Cerebellar nuclear complex (tissue), 1 donor: ENCODE data around the gene ATP5PO.
A peak's percentile ranks its signal among the peaks of the same experiment; 100 is the strongest.
"Not testable (repeated sequence)": the region's sequence is repeated elsewhere in the genome, so short reads cannot be mapped to it uniquely, and the experiment has no call there.

ENCODE experiments used
- DNase-seq, 2 experiments: peaks; one replicate each; lab custom pipeline; 2025; lab: John Stamatoyannopoulos, UW

ATP5PO gene

DNA sequence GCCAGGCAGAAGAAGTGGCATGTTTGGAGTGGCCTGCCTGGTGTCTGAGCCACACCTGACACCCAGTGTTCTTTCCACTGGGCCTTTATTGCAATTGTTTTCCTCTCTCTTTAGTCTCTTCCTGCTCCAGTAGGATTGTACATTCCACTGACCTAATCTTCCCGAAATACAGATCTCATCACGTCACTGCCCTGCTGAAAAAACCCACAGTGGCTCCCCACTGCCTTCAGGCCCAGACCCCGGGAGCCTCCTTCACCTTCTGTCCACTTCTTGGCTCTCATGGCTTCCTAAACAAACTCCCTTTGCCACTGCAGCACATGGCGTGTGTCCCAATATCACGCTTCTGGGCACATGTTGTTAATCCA lies 25.3 kb upstream of the ATP5PO start:
- DNase-seq = no peak

- DNase-seq = no peak
These were observed 24.7 kb upstream of the ATP5PO start for GRCh38 chr21:33940164-33940880.

DNA sequence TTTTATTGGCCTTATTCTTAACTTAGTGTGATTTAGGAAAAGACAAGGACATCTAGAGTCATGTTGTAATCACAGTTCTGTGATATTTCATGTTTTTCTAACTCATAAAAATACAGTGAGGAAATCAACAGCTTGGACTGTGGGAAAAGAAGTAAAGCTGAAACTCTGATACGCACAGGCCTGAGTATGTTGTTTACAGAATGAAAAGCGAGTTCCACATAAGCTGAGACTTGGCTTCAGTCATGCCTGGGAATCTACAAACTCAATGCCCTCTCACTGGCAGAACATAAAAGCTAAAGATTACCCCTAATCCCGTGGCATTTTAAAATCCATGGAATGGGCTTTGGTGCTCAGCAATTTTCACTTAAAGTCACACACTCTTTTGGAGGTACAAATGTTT lies 23.6 kb upstream of the ATP5PO start:
- DNase-seq = no peak

- no peak for DNase-seq
These were observed 22.8 kb upstream of the ATP5PO start for GRCh38 chr21:33938381-33938780.

GRCh38 chr21:33937931-33938339 lies 22.3 kb upstream of the ATP5PO start:
- DNase-seq = no peak

DNA sequence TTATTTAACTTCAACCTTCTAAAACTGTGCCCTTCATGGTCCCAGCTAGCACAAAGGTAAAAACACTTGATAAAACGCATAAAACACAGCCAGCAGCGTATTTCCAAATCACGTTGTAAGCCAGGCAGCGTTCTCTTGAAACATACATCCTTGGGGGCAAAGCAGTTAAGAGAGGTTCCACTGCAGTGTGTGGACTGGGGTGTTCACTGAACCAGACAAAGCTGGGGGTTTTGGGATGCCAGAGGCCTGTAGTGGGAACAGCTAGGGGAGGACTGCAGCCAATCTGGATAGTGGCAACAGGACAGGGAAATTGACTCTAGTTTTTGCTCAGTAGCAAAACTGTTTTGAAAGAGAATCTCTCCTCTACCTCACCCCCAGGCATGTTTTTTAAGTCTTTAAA lies 21.5 kb upstream of the ATP5PO start:
- no peak for DNase-seq

DNA sequence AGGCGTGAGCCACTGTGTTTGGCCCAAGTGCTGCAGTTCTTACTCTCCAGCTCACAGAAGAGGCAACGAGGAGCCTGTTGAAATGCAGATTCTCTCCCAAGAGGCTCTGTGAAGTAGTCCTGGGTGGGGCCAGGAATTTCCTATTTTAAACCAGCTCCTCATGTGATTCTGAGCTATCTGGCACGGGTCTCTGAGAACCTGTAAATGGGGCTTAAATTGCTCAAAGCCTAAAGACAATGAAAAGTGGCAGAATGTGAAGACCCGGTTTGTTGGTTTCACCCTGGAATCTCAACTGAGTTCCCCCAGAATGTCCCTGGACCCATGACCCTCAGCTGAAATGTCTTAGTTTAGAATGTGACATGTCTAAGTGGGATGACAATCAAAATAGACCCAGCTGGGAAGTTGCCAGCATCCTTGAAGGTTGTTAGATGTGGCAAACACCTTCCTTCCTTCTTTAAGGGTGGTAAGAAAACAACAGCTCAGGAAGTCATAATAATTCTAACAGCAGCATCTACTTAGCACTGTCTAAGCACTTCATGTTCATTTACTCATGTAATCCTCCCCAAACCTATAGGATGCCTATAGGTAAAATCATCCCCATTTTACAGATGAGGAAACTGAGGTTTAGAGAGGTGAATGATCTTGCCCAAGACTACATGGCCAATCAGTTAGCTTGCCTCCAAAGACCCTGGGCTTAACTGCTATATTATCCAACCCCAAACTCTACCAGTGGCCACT lies 20.9 kb upstream of the ATP5PO start:
- DNase-seq = no peak

DNA sequence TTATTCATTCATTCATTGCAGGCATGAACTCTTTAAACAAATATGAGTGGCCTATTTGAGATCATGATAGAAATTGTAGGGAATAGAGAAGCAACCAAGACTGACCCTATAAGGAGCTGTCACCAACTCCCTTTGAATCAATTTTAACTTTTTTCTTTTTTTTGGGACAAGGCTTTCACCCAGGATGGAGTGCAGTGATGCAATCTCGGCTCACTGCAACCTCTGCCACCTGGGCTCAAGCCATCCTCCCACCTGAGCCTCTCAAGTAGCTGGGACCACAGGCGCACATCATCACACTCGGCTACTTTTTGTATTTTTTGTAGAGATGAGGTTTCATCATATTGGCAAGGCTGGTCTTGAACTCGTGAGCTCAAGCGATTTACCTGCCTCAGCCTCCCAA lies 17.1 kb upstream of the ATP5PO start:
- no peak for DNase-seq

GRCh38 chr21:33931799-33932390 lies 16.3 kb upstream of the ATP5PO start:
- DNase-seq = no peak

DNA sequence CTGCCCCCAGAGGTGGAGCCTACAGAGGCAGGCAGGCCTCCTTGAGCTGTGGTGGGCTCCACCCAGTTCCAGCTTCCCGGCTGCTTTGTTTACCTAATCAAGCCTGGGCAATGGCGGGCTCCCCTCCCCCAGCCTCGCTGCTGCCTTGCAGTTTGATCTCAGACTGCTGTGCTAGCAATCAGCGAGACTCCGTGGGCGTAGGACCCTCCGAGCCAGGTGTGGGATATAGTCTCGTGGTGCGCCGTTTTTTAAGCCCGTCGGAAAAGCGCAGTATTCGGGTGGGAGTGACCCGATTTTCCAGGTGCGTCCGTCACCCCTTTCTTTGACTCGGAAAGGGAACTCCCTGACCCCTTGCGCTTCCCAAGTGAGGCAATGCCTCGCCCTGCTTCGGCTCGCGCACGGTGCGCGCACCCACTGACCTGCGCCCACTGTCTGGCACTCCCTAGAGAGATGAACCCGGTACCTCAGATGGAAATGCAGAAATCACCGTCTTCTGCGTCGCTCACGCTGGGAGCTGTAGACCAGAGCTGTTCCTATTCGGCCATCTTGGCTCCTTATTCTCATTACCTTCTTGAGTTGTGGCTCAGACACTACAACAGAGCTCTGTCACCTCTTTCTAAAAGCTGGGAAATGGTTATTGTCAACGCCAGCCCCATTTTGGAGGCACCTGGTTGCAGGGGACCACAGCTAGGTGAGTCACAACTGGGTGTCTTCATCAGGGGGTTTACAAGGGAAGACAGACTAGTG lies 15.6 kb upstream of the ATP5PO start:
- DNase-seq = not testable (repeated sequence)

- not testable (repeated sequence) for DNase-seq
These were observed 10.6 kb upstream of the ATP5PO start for GRCh38 chr21:33926248-33926647.

DNA sequence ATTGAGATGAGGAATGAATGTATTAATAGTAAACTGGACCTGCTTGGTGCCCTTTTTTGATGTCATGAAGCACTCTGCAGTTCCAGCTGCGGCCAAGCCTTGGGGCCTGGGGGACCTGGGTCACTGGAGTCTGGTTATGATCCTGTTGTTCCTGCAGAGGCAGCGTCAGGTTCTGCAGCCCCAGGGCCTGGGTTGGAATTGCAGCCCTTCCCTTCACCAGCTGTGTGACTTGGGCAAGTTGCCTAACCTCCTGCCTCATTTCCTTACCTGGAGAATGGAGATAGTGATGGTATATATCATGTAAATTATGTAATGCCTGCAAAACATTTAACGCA lies 9.1 kb upstream of the ATP5PO start:
- no peak for DNase-seq

DNA sequence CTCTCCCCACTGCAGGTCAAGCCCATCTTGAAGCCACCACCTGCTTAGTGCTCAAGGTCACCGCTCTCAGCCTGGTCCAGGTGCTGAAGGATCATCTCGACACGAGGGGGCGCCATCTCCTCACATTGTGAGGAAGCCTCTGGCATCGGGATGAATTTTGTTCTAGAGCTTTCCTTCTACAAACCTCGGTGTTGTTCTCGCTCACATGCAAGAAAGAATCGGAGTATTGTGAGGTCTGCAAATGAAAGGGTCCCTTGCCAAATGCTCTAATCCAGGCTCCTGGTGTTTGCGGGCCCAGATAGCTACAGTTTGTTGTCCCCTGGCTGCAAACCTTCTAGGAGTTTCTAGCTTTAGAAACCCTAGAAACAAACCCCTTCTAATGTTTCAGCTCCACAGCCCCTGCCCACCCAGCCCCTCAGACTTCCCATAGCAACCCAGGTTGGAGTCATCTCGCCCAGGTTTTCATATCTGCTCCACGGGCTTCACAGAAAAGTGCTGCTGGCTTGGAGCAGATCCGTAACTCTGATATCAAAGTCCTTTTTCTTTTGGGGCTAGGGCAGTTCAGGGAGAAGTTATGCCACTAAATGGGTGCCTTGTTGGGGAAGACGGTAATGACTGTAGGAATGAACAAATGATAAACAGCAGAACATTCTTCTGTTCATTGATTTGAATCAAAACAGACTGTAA lies 8.6 kb upstream of the ATP5PO start:
- peak in 1 of 2 experiments; percentile 67 for DNase-seq

- no peak for DNase-seq
These were observed 1.8 kb upstream of the ATP5PO start for GRCh38 chr21:33917421-33917820.

GRCh38 chr21:33916200-33916567 lies 580 bp upstream of the ATP5PO start:
- DNase-seq = no peak

DNA sequence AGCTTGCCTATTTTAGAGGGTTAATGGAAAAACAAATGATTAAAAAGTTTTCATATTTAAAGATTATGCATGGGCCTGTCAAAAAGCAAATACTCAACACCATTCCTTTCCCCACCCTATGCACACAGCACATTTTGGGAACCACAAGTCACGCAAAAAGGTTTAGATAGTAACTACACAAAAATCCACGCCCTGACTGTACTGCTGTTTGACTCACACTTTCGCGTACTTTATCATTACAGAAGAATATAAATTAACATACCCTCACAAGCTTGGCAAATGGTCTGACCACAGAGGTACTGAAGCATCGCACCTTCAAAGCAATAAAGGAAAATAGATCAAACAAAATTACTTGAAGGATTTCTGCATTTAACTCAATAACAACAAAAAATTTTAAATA lies 1.4 kb downstream of the ATP5PO start:
- no peak for DNase-seq

- DNase-seq = no peak
These were observed 5.8 kb downstream of the ATP5PO start for GRCh38 chr21:33909756-33910155.

DNA sequence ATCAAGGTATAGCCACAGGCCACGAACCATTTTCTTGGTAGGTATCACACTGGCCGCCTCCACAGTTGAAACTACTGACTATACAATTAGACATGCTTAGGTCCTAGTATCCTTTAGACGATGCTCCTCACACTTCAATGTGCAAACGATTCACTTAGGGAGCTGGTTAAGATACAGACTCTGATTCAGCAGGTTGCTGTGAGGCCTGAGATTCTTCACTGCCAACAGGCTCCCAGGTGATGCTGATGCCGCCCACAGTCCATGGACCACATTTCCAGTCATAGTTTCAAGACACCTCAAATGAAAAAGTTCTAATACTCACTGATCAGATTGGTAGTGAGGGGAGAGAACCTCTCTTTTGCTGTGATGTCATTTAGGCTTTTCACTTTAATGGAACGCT lies 6.8 kb downstream of the ATP5PO start:
- DNase-seq = no peak

GRCh38 chr21:33904041-33904440 lies 11.6 kb downstream of the ATP5PO start:
- no peak for DNase-seq

- no peak for DNase-seq
These were observed 13.3 kb downstream of the ATP5PO start for GRCh38 chr21:33902349-33902748.

DNA sequence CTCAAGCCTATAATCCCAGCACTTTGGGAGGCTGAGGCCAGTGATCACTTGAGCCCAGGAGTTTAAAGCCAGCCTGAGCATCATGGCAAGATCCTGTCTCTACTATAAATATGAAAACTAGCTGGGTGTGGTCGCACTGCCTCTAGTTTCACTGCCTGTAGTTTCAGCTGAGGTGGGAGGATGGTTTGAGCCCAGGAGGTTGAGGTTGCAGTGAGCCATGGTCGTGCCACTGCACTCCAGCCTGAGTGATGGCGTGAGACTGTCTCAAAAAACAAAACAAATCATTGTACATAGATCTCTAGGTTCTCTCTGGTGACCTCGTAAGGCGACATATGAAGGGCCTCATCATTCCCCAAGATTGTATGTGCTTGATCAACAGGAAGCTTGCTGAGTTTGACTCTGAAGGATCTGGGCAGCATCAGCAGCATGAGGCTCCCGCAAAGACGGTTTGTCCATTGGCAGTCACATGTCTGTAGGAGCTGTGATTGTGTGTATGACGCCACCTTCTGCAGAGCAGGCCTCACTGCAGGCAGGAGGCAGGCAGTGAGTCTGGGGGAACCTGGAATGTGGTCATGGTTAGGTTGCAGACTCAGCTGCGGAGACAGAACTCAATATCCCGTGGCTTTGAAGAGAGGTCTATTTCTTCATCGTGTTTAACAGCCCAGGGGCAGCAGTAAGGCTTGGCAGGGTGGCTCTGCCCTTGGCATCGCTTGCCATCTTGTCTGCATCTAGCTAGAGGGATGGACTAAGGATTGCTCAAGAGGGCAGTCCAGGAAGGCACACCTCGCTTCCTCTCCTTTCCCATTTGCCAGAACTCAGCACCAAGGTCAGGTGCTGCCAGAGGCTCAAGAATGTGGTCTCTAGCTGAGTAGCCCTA lies 14.0 kb downstream of the ATP5PO start:
- no peak for DNase-seq
